HEK293 (cell line): ENCODE measurements around the gene DBI.
A peak's percentile ranks its signal among the peaks of the same experiment; 100 is the strongest.

Source experiments
- CTCF ChIA-PET: fragments of 350-600 bp; formaldehyde crosslinking; extraction: SDS; loops from one replicate; lab custom pipeline; 2021; ENCODE audit warnings: antibody characterized with exemption; lab: Yijun Ruan, JAX
- POLR2A ChIA-PET: fragments of 300-600 bp; formaldehyde crosslinking; extraction: SDS; loops from one replicate; lab custom pipeline; 2020; ENCODE audit warnings: antibody characterized with exemption, inconsistent platforms; lab: Yijun Ruan, JAX
- H3K27ac ChIP-seq: fragments of 200-500 bp; sonication (Bioruptor generic); 2 replicates; pipeline ENCODE4 v1.5.1; 2014; ENCODE audit warnings: low read depth, low read length, control low read depth, inconsistent platforms; ENCODE audit errors: extremely low read depth
- H3K36me3 ChIP-seq, 2 experiments: fragments of 200-500 bp in 1 of 2; sonication (Bioruptor generic) in 1 of 2; 1 replicate in 1 of 2; 2 replicates in 1 of 2; pipeline ENCODE4 v1.5.1; 2014 to 2017; ENCODE audit warnings: inconsistent platforms in 2 of 2, low read length in 2 of 2; ENCODE audit not compliant: control insufficient read depth in 2 of 2, insufficient read depth in 1 of 2
- H3K4me1 ChIP-seq: fragments of 200-500 bp; sonication (Bioruptor generic); 2 replicates; pipeline ENCODE4 v1.5.1; 2014; ENCODE audit warnings: mild to moderate bottlenecking, low read length, inconsistent platforms; ENCODE audit not compliant: control insufficient read depth, insufficient read depth
- H3K4me3 ChIP-seq: 2 replicates; pipeline ENCODE4 v1.5.1; 2011; ENCODE audit warnings: low read depth, mild to moderate bottlenecking, control low read depth, low read length, moderate library complexity
- H3K9me3 ChIP-seq: fragments of 200-500 bp; sonication (Bioruptor generic); 2 replicates; pipeline ENCODE4 v1.5.1; 2014; ENCODE audit warnings: low read depth, low read length, inconsistent platforms; ENCODE audit not compliant: control insufficient read depth, insufficient read depth
- GLIS1 ChIP-seq: fragments of 450-650 bp; formaldehyde crosslinking; IDR thresholded peaks from 2 replicates; pipeline ENCODE4 v1.5.1; 2016; ENCODE audit warnings: missing biosample characterization, missing genetic modification characterization
- OSR2 ChIP-seq: fragments of 450-650 bp; formaldehyde crosslinking; IDR thresholded peaks from 2 replicates; pipeline ENCODE4 v1.5.1; 2016; ENCODE audit warnings: missing biosample characterization, missing genetic modification characterization
- SCRT2 ChIP-seq: fragments of 450-650 bp; formaldehyde crosslinking; IDR thresholded peaks from 2 replicates; pipeline ENCODE4 v1.5.1; 2016; ENCODE audit warnings: missing biosample characterization, missing genetic modification characterization
- ZBTB17 ChIP-seq: fragments of 450-650 bp; formaldehyde crosslinking; IDR thresholded peaks from 2 replicates; pipeline ENCODE4 v1.5.1; 2016; ENCODE audit warnings: missing biosample characterization, missing genetic modification characterization
- ZFHX2 ChIP-seq: fragments of 450-650 bp; formaldehyde crosslinking; conservative IDR thresholded peaks from 2 replicates; pipeline ENCODE4 v1.5.1; 2016; ENCODE audit warnings: missing biosample characterization, missing genetic modification characterization
- ZNF169 ChIP-seq: fragments of 450-650 bp; formaldehyde crosslinking; IDR thresholded peaks from 2 replicates; pipeline ENCODE4 v1.5.1; 2016; ENCODE audit warnings: missing biosample characterization, missing genetic modification characterization
- ZNF184 ChIP-seq: fragments of 450-650 bp; IDR thresholded peaks from 2 replicates; pipeline ENCODE4 v1.5.1; 2018; ENCODE audit warnings: missing biosample characterization, mild to moderate bottlenecking, missing genetic modification characterization
- ZNF341 ChIP-seq: fragments of 450-650 bp; formaldehyde crosslinking; IDR thresholded peaks from 2 replicates; pipeline ENCODE4; 2016; ENCODE audit warnings: low read depth, missing biosample characterization, missing genetic modification characterization
- ZNF394 ChIP-seq: fragments of 450-650 bp; formaldehyde crosslinking; IDR thresholded peaks from 2 replicates; pipeline ENCODE4 v1.5.1; 2016; ENCODE audit warnings: missing biosample characterization, missing genetic modification characterization, mild to moderate bottlenecking, moderate library complexity, borderline replicate concordance
- ZNF521 ChIP-seq: fragments of 450-650 bp; formaldehyde crosslinking; IDR thresholded peaks from 2 replicates; pipeline ENCODE4 v1.5.1; 2017; ENCODE audit warnings: missing biosample characterization, mild to moderate bottlenecking, missing genetic modification characterization
- ZNF560 ChIP-seq: fragments of 450-650 bp; formaldehyde crosslinking; IDR thresholded peaks from 2 replicates; pipeline ENCODE4 v1.5.1; 2017; ENCODE audit warnings: missing biosample characterization, missing genetic modification characterization, borderline replicate concordance
- ZNF600 ChIP-seq: fragments of 450-650 bp; formaldehyde crosslinking; IDR thresholded peaks from 2 replicates; pipeline ENCODE4 v1.5.1; 2016; ENCODE audit warnings: missing biosample characterization, missing genetic modification characterization
- ZNF629 ChIP-seq: fragments of 450-650 bp; formaldehyde crosslinking; IDR thresholded peaks from 2 replicates; pipeline ENCODE4 v1.5.1; 2017; ENCODE audit warnings: missing biosample characterization, missing genetic modification characterization
- ZNF664 ChIP-seq: fragments of 450-650 bp; formaldehyde crosslinking; IDR thresholded peaks from 2 replicates; pipeline ENCODE4 v1.5.1; 2016; ENCODE audit warnings: missing biosample characterization, missing genetic modification characterization
- TF ChIP-seq, protein P1 (sequence below): fragments of 450-650 bp; formaldehyde crosslinking; IDR thresholded peaks from 2 replicates; pipeline ENCODE4 v1.5.1; 2016; ENCODE audit warnings: missing biosample characterization, missing genetic modification characterization
- TF ChIP-seq, protein P2 (sequence below): fragments of 450-650 bp; formaldehyde crosslinking; IDR thresholded peaks from 2 replicates; pipeline ENCODE4 v1.5.1; 2017; ENCODE audit warnings: missing biosample characterization, missing genetic modification characterization

The DBI gene

DNA sequence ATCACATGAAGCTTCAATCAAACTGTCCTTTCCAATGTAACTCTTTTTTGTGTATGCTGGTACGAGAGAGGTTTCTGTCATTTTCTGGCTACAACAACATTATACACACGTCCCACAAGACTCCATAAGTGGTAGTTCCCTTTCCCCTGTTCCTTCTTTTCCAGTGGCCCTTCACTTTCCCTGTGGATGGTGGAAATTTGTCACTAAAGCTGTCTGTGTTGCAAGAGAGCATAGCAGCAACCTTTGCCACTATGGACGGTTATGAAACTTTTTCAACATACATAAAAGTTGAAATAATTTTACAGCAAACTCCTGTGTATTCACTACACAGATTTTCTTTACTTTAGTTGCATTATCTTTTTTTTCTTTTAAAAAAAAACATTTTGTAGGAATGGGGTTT, 18.7 kb downstream of the DBI start:
- Histone ChIP-seq H3K4me3 (no peak overlapping the region), H3K9me3 (no peaks in the 10 kb centered on the region), H3K27ac (no peak overlapping the region), H3K4me1 (peaks cover 3% of the 10 kb centered on the region; the same call in 1 of the 2 replicates), H3K36me3 (no peaks in the 10 kb centered on the region)
- POLR2A ChIA-PET = interaction anchor here (1.2 kb wide), 1 partner anchor 18 kb away, joined by 5 read pairs; the partner anchor contains the start of genes C2orf76 and DBI
- no peak for TF ChIP-seq ZNF341 (tag by site-specific recombination)
- CTCF ChIA-PET = no interaction called here

DNA sequence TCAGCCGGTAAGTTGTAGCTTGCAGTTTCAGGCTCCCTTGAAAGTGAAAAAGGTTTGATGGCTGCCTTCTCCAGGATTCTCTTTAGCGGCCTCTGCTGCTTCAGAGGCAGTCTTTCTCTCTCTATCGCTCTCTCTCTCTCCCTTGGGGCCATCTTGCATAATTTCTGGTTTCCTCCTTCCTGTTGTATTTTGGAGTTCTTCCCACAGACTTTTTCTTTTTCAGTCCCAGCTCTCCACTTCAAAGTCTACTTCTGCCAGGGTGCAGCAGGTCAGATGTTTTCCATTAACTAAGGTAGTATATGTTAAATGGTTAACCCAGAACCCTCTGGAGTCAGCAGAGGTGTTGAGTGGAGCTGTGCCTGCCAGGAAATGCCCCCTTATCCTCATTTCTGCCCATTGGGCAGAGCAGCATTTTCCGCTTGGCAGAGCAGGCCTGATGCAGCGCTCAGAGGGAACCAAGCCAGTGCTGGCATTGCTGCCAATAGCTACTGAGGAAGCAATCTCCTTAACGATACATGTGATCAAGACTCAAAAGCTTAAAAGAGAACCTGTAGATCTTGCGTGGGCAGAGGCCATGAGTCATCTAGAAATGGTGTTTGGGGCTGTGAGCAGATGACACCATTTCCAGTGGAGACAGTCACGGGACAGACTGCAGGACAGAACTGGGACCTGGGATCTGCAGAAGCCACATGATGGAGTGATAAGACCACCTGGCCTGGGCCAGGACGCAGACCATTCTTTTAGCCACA, 20.8 kb downstream of the DBI start:
- ChIA-PET CTCF (interaction anchor here (1.0 kb wide), 1 partner anchor 89 kb away, joined by 3 read pairs; no protein-coding TSS in a partner anchor), POLR2A (no interaction called here)
- Histone ChIP-seq H3K36me3 (no peaks in the 10 kb centered on the region), H3K27ac (no peak overlapping the region), H3K4me3 (no peak overlapping the region), H3K9me3 (no peaks in the 10 kb centered on the region), H3K4me1 (peaks cover 3% of the 10 kb centered on the region; the same call in 1 of the 2 replicates)
- TF ChIP-seq SCRT2 (tag by site-specific recombination) (peak; percentile 81), ZNF629 (tag by site-specific recombination) (no peak), ZFHX2 (tag by site-specific recombination) (peak; percentile 42), ZNF664 (no peak), ZNF560 (tag by site-specific recombination) (no peak), OSR2 (tag by site-specific recombination) (peak; percentile 57; the same call in 1 of the 2 replicates)
- TF ChIP-seq, protein P1, sequence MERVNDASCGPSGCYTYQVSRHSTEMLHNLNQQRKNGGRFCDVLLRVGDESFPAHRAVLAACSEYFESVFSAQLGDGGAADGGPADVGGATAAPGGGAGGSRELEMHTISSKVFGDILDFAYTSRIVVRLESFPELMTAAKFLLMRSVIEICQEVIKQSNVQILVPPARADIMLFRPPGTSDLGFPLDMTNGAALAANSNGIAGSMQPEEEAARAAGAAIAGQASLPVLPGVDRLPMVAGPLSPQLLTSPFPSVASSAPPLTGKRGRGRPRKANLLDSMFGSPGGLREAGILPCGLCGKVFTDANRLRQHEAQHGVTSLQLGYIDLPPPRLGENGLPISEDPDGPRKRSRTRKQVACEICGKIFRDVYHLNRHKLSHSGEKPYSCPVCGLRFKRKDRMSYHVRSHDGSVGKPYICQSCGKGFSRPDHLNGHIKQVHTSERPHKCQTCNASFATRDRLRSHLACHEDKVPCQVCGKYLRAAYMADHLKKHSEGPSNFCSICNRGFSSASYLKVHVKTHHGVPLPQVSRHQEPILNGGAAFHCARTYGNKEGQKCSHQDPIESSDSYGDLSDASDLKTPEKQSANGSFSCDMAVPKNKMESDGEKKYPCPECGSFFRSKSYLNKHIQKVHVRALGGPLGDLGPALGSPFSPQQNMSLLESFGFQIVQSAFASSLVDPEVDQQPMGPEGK (tag by site-specific recombination) = no peak

DNA sequence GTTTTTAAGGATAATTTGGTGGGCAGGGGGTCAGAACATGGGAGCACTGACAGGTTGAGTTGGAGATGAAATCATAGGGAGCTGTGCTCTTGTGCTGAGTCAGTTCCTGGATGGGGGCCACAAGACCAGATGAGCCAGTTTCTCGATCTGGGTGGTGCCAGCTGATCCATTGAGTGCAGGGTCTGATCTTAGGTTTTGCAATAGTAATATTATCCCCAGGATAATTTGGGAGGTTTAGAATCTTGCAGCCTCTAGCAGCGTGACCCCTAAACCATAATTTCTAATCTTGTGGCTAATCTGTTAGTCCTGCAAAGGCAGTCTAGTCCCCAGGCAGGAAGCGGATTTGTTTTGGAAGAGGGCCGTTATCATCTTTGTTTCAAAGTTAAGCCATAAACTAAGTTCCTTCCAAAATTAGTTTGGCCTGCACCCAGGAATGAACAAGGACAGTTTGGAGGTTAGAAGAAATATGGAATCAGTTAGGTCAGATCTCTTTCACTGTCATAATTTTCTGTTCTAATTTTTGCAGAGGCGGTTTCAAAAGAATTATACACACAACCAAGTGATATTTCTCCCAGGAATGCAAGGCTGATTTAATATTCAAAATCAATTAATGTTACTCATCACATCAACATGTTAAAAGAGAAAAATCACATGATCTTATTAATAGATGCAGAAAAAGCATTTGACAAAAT, 23.0 kb downstream of the DBI start:
- ChIA-PET CTCF (interaction anchor here (1.2 kb wide), 1 partner anchor 170 kb away, joined by 3 read pairs; no protein-coding TSS in a partner anchor), POLR2A (interaction anchor here (0.6 to 1.0 kb wide), 2 partner anchors 23 to 30 kb away, joined by 4 read pairs; partner anchors contain the start of genes C2orf76 and DBI)
- TF ChIP-seq ZNF184 (tag by site-specific recombination) (no peak), ZNF600 (peak; percentile 39; the same call in 1 of the 2 replicates), ZBTB17 (tag by site-specific recombination) (peak; percentile 50; the same call in 1 of the 2 replicates), ZNF169 (tag by site-specific recombination) (no peak), ZNF521 (tag by site-specific recombination) (no peak), ZNF394 (tag by site-specific recombination) (peak; percentile 46; the same call in 1 of the 2 replicates), GLIS1 (tag by site-specific recombination) (peak; percentile 36; the same call in 1 of the 2 replicates)
- TF ChIP-seq, protein P2, sequence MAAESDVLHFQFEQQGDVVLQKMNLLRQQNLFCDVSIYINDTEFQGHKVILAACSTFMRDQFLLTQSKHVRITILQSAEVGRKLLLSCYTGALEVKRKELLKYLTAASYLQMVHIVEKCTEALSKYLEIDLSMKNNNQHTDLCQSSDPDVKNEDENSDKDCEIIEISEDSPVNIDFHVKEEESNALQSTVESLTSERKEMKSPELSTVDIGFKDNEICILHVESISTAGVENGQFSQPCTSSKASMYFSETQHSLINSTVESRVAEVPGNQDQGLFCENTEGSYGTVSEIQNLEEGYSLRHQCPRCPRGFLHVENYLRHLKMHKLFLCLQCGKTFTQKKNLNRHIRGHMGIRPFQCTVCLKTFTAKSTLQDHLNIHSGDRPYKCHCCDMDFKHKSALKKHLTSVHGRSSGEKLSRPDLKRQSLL (tag by site-specific recombination) = no peak
- Histone ChIP-seq H3K9me3 (no peaks in the 10 kb centered on the region), H3K4me3 (no peak overlapping the region), H3K4me1 (peaks cover 3% of the 10 kb centered on the region; the same call in 1 of the 2 replicates), H3K36me3 (no peaks in the 10 kb centered on the region), H3K27ac (no peak overlapping the region)
